Measurements from ENCODE around the gene HECW1.

HECW1 gene

DNA sequence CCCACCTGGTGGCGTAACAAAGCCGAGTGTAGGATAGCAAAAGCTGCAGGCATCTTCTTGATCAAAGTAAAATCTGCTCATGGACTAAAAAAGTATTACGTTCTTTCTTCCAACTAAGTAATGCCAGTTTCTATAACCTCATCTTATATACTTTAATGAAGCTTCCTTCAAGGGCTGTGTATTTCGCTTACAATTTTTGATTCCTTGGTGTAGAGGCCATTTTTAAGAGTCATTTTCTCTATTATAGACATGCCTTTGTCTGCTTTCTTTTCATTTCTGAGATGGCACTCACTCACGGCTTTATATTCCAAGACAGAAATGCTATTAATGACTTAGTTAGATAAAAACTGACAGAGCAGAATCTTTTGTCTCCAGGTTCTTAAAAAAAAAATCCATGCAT, 194.0 kb downstream of the HECW1 start:
- TF ChIP-seq, protein P1, sequence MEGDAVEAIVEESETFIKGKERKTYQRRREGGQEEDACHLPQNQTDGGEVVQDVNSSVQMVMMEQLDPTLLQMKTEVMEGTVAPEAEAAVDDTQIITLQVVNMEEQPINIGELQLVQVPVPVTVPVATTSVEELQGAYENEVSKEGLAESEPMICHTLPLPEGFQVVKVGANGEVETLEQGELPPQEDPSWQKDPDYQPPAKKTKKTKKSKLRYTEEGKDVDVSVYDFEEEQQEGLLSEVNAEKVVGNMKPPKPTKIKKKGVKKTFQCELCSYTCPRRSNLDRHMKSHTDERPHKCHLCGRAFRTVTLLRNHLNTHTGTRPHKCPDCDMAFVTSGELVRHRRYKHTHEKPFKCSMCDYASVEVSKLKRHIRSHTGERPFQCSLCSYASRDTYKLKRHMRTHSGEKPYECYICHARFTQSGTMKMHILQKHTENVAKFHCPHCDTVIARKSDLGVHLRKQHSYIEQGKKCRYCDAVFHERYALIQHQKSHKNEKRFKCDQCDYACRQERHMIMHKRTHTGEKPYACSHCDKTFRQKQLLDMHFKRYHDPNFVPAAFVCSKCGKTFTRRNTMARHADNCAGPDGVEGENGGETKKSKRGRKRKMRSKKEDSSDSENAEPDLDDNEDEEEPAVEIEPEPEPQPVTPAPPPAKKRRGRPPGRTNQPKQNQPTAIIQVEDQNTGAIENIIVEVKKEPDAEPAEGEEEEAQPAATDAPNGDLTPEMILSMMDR (IDR thresholded peaks at IDR 0.05; ENCODE audit: low read depth, low read length): no peak
- no peak for DNase-seq (ENCODE audit: extremely low read depth, low read depth)

DNA sequence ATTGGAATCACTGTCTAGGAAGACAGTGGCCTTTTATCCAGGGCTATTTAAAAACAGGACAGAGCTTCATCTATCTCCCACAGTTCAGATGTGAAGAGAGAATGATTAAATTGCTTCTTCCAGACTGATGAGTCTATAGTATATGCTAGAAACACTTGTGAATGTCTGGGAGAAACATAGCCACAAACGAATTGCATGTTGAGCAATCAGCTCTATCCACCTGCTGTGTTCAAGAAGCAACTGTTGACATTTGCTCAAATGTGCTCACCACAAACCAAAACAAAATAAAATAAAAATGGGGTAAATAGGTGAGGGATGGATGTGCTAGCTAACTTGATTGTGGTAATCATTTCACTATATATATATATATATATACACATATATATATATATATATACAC, 195.1 kb downstream of the HECW1 start:
- TF ChIP-seq, protein P1 (IDR thresholded peaks at IDR 0.05; ENCODE audit: low read depth, low read length): no peak
- DNase-seq (ENCODE audit: extremely low read depth, low read depth): no peak

DNA sequence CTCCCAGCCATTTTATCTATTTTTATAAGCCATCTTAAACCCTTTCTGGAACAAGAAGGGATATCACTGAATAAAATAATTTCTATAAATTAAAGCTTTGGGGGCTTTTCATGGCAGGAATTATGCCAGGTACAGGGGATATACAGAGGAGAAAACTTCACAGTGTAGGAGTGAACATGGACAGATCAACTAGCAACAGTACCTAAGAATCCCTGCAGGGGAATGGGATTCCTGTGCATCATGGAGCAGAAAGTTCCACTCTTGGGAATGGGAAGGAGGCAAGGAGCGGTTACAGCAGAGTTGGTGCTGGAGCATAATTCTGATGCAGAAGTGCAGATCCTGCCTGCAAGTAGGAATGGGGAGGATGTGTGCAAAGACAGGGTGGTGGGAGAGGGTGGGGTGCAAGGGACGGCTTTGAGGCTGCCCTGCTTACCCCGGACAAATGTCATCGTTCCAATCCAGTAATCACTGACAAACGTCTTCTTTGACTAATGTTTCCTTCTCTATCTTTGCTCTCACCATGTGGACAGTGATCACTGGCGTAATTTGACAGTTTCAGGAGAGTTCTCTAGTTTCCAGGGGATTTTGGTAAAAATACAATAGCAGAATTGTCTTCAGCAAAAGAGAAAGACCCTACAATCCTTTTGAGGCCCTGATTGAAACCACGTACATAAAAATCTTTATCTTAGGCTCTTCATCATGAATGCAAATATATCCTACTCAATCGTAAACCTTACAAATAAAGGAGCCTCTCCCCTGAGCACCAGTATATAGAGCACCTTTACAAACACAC, 196.7 kb downstream of the HECW1 start:
- TF ChIP-seq, protein P1 (IDR thresholded peaks at IDR 0.05; ENCODE audit: low read depth, low read length): no peak
- no peak for DNase-seq (ENCODE audit: extremely low read depth, low read depth)

DNA sequence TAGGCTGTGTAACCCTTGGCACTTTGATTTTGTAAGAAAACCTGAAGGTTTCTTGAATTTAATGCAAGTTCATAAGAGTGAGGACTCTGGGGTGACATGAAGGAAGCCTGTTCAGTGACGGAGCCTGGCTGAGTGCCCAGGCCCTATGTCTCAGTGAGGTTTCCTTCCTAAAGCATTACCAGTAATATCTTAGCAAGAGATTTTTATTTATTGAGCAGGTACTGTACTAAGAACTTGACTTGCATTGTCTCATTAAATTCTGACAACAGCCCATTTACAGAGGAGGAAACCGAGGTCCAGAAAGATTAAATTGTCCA, 197.2 kb downstream of the HECW1 start:
- DNase-seq (ENCODE audit: extremely low read depth, low read depth): no peak
- TF ChIP-seq, protein P1 (IDR thresholded peaks at IDR 0.05; ENCODE audit: low read depth, low read length): no peak

DNA sequence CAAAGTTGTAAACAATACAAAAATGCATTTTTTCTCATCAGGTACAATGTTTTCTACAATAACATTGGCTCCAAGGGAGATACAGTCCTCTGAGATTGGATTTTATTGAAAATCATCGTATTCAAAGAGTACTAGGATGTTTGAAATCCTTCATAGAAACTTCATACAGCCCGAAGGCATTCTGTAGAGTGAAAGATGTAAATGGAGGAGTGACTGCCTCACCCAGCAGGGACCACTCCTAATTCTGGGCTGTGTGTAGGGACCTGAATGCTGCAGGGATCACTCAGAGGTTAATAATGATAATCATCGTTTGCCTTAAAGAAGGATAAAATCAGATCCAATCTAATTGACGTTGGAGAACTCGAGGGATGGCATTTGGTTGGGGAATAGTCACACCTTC, 198.6 kb downstream of the HECW1 start:
- DNase-seq (ENCODE audit: extremely low read depth, low read depth): no peak
- TF ChIP-seq, protein P1 (IDR thresholded peaks at IDR 0.05; ENCODE audit: low read depth, low read length): no peak

DNA sequence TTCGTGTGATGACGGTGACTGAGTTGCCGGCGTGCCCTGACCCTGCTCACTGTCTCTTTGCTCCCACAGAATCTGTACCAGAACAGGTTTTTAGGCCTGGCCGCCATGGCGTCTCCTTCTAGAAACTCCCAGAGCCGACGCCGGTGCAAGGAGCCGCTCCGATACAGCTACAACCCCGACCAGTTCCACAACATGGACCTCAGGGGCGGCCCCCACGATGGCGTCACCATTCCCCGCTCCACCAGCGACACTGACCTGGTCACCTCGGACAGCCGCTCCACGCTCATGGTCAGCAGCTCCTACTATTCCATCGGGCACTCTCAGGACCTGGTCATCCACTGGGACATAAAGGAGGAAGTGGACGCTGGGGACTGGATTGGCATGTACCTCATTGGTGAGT, 199.2 kb downstream of the HECW1 start:
- TF ChIP-seq, protein P1 (IDR thresholded peaks at IDR 0.05; ENCODE audit: low read depth, low read length): no peak
- DNase-seq (ENCODE audit: extremely low read depth, low read depth): no peak

DNA sequence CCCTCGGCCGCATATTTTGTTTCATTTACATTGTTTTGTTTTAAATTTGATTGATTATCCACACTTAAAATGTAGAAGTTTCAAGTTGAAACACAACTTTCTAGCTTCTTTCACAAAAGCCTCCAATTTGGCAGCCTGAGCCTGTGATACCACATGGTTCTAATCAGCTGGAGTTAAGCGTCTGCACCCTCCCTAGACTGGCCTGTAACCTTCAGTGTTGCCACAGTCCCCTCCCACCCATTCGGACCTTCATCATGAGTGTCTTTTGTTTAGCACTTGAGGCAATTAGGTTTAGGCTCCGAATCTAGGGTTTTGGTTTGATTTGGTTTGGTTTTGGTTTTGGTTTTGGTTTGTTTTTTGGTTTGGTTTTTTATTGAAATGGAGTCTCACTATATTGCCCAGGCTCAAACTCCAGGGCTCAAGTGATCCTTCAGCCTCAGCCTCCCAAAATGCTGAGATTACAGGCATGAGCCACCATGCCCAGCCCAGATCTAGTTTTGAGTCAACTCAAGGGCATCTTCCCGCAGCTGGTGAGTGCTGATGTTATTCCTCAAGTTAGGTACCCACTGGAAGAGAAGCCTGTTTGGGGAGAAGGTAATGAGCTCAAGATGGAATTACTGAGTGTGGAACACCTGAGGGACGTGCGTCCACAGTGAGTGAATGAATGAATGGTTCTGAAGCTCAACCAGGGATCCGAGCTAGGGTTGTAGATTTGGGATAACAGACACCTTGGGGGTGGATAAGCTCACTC, 201.4 kb downstream of the HECW1 start:
- DNase-seq (ENCODE audit: extremely low read depth, low read depth): no peak
- TF ChIP-seq, protein P1 (IDR thresholded peaks at IDR 0.05; ENCODE audit: low read depth, low read length): no peak

Measured in AG09319 (cell line).